ENCODE data around the gene ALK.

DNA sequence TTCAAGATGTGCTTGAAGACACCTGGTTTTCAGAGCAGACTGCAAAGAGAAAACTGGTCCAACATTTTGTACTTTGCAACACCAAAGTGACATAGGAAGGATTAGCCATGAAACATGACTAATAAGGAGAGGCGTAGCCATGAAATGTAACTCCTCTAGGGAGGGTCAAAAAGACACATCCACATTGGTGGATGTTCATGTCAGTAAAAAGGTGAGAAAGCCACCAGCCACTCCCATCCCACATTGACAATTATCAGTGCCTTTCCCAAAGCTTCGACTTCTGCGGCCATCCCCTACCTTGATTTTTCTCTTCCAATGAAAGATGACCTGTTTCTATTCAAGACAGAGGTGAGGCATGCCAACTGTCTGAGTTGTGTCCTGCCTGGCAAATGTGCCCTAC, 223.2 kb downstream of the ALK start:
- TF ChIP-seq, protein P1, sequence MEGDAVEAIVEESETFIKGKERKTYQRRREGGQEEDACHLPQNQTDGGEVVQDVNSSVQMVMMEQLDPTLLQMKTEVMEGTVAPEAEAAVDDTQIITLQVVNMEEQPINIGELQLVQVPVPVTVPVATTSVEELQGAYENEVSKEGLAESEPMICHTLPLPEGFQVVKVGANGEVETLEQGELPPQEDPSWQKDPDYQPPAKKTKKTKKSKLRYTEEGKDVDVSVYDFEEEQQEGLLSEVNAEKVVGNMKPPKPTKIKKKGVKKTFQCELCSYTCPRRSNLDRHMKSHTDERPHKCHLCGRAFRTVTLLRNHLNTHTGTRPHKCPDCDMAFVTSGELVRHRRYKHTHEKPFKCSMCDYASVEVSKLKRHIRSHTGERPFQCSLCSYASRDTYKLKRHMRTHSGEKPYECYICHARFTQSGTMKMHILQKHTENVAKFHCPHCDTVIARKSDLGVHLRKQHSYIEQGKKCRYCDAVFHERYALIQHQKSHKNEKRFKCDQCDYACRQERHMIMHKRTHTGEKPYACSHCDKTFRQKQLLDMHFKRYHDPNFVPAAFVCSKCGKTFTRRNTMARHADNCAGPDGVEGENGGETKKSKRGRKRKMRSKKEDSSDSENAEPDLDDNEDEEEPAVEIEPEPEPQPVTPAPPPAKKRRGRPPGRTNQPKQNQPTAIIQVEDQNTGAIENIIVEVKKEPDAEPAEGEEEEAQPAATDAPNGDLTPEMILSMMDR (conservative IDR thresholded peaks at IDR 0.05; ENCODE audit: low read depth, low read length) = no peak
- TF ChIP-seq EZH2phosphoT487 (IDR thresholded peaks at IDR 0.05; ENCODE audit: borderline replicate concordance, low read length) = no peak
- TF ChIP-seq EZH2 (IDR thresholded peaks at IDR 0.05; ENCODE audit: low read length, unreplicated experiment) = no peak
